ENCODE results near the gene GPRC5C.

The GPRC5C gene

GRCh38 chr17:74452841-74453661 lies 21.2 kb downstream of the GPRC5C start:
- no peak for DNase-seq (ENCODE audit: low spot score)

- no peak for DNase-seq (ENCODE audit: low spot score)
Observed at GRCh38 chr17:74453665-74454196, 21.8 kb downstream of the GPRC5C start.

GRCh38 chr17:74454197-74455024 lies 22.5 kb downstream of the GPRC5C start:
- peak; percentile 85 for DNase-seq (ENCODE audit: low spot score)

- DNase-seq (ENCODE audit: low spot score) = no peak
Observed at GRCh38 chr17:74455025-74455545, 23.2 kb downstream of the GPRC5C start.

- DNase-seq (ENCODE audit: low spot score) = no peak
Observed at GRCh38 chr17:74455821-74456220, 23.9 kb downstream of the GPRC5C start.

GRCh38 chr17:74457146-74457819 lies 25.4 kb downstream of the GPRC5C start:
- DNase-seq (ENCODE audit: low spot score) = no peak

- DNase-seq (ENCODE audit: low spot score) = no peak
Observed at GRCh38 chr17:74457820-74458166, 25.9 kb downstream of the GPRC5C start.

- no peak for DNase-seq (ENCODE audit: low spot score)
Observed at GRCh38 chr17:74458835-74459234, 26.9 kb downstream of the GPRC5C start.

GRCh38 chr17:74459622-74460021 lies 27.7 kb downstream of the GPRC5C start:
- DNase-seq (ENCODE audit: low spot score) = no peak

- DNase-seq (ENCODE audit: low spot score) = no peak
Observed at GRCh38 chr17:74460241-74460640, 28.4 kb downstream of the GPRC5C start.

- no peak for DNase-seq (ENCODE audit: low spot score)
Observed at GRCh38 chr17:74460996-74461395, 29.1 kb downstream of the GPRC5C start.

GRCh38 chr17:74461611-74462010 lies 29.7 kb downstream of the GPRC5C start:
- DNase-seq (ENCODE audit: low spot score) = no peak

GRCh38 chr17:74464730-74465377 lies 33.0 kb downstream of the GPRC5C start:
- no peak for DNase-seq (ENCODE audit: low spot score)

- DNase-seq (ENCODE audit: low spot score) = no peak
Observed at GRCh38 chr17:74465378-74466110, 33.7 kb downstream of the GPRC5C start.

GRCh38 chr17:74466111-74466827 lies 34.4 kb downstream of the GPRC5C start, which contains the start of gene CD300A:
TSS of gene CD300A (plus strand) at chr17:74466634. CDS start at chr17:74466704, 70 bp downstream.
- peak; percentile 27 for DNase-seq (ENCODE audit: low spot score)

- no peak for DNase-seq (ENCODE audit: low spot score)
Observed at GRCh38 chr17:74466828-74467184, 34.9 kb downstream of the GPRC5C start.

GRCh38 chr17:74467221-74467951 lies 35.5 kb downstream of the GPRC5C start:
- DNase-seq (ENCODE audit: low spot score) = peak; percentile 45

GRCh38 chr17:74471341-74471740 lies 39.5 kb downstream of the GPRC5C start:
- DNase-seq (ENCODE audit: low spot score) = no peak

- DNase-seq (ENCODE audit: low spot score) = no peak
Observed at GRCh38 chr17:74472890-74473289, 41.0 kb downstream of the GPRC5C start.

GRCh38 chr17:74473294-74473693 lies 41.4 kb downstream of the GPRC5C start:
- DNase-seq (ENCODE audit: low spot score) = no peak

Measured in globus pallidus (tissue), 1 donor.